Measurements from ENCODE around the gene E2F2. TPM values are rescaled to one million over a fixed set of nuclear protein-coding genes. Genes with fewer than 3 reads are reported as not detected.
A peak's percentile ranks its signal among the peaks of the same experiment; 100 is the strongest.
"Not testable (repeated sequence)": the region's sequence is repeated elsewhere in the genome, so short reads cannot be mapped to it uniquely, and the experiment has no call there.

The E2F2 gene
- polyA plus RNA-seq, 6 donors from 2014 or later = 0.06 to 1.7 (median 0.46) TPM

DNA sequence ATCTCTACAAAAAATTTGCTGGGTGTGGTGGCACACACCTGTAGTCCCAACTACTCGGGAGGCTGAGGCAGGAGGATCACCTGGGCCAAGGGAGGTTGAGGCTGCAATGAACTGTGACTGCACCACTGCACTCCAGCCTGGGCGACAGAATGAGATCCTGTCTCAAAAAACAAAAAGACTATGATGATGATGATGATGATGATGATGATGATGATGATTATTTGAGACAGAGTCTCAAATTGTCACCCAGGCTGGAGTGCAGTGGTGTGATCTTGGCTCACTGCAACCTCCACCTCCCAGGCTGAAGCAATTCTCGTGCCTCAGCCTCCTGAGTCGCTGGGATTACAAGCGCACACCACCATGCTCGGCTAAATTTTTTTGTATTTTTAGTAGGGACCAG is 38.3 kb downstream of the E2F2 start:
- not testable (repeated sequence) for H3K36me3 Mint-ChIP-seq; ATAC-seq (ENCODE audit: low read depth in 2 of 2); H3K9me3 Mint-ChIP-seq; H3K4me1 Mint-ChIP-seq; DNase-seq
- Mint-ChIP-seq H3K4me3 (peak overlapping the region in 1 of 8 donors; percentile 13), H3K27ac (peak overlapping the region in 1 of 6 donors; percentile 72), H3K27me3 (peaks cover 3 to 22% (median 20%) of the 10 kb centered on the region in 3 donors)

DNA sequence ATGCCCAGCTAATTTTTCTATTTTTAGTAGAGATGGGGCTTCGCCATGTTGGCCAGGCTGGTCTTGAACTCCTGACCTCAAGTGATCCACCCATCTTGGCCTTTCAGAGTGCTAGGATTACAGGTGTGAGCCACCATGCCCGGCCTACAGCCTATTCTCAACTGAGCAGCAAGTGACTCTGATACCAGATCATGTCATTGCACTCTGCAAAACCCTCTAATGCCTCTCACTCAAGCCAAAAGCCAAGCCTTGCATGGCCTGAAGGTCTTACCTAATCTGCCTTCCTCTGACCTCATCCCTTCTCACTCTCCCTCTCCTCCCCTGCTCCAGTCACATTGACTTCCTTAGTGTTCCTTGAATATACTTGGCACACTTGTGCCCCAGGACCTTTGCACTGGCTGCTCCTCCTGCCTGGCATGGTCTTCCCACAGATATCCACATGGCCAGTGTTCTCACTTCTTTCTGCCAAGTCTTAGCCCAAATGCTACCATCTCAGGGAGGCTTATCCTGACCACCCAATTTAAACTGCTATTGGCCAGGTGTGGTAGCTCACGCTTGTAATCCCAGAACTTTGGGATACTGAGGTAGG is 38.8 kb downstream of the E2F2 start:
- DNase-seq (no peak), ATAC-seq (ENCODE audit: low read depth in 2 of 2) (no peak)
- H3K4me3 Mint-ChIP-seq = peak overlapping the region in 2 of 8 donors; percentile 13 to 22
- peak overlapping the region in 1 of 6 donors; percentile 72 for H3K27ac Mint-ChIP-seq
- no peaks in the 10 kb centered on the region for H3K36me3 Mint-ChIP-seq
- no peaks in the 10 kb centered on the region for H3K9me3 Mint-ChIP-seq
- peaks cover 0 to 2% (median 0%) of the 10 kb centered on the region in 3 donors for H3K4me1 Mint-ChIP-seq
- H3K27me3 Mint-ChIP-seq = peaks cover 3 to 22% (median 20%) of the 10 kb centered on the region in 3 donors

DNA sequence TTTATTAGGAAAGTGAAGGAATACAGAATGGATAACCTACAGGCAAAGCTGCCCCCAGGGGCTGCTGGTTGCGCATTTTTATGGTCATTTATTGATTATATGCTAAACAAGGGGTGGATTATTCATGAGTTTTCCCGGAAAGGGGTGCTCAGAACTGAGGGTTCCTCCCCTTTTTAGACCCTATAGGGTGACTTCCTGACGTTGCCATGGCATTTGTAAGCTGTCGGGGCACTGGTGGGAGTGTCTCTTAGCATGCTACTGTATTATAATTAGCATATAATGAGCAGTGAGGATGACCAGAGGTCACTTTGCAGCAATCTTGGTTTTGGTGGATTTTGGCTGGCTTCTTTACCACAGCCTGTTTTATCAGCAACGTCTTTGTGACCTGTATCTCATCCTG is 41.2 kb downstream of the E2F2 start:
- Mint-ChIP-seq H3K9me3 (no peaks in the 10 kb centered on the region), H3K27ac (no peak overlapping the region), H3K36me3 (no peaks in the 10 kb centered on the region), H3K27me3 (peaks cover 3 to 22% (median 20%) of the 10 kb centered on the region in 3 donors), H3K4me3 (no peak overlapping the region), H3K4me1 (peaks cover 2 to 7% (median 5%) of the 10 kb centered on the region in 3 donors)
- DNase-seq (no peak), ATAC-seq (ENCODE audit: low read depth in 2 of 2) (no peak)

DNA sequence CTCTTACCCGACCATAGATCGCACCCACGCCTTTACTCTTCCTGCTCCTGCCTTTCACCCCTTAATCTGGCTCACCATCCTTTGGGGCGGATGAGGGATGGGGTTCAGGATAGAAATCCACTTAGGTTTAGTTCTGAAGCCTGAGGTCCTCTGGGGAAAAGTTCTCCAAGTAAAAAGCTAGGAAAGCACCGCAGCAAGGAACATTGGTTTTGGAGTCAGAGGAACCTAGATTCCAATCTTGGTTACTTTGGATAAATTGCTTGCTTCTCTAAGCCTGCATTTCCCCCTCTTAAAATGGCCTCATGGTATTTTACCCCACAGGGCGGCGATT is 46.1 kb downstream of the E2F2 start:
- Mint-ChIP-seq H3K36me3 (no peaks in the 10 kb centered on the region), H3K9me3 (no peaks in the 10 kb centered on the region), H3K27me3 (peaks cover 15 to 28% (median 20%) of the 10 kb centered on the region in 3 donors), H3K27ac (peak overlapping the region in 2 of 6 donors; percentile 39 to 79), H3K4me3 (peak overlapping the region; percentile 73 to 95 (median 90)), H3K4me1 (peaks cover 19 to 23% (median 21%) of the 10 kb centered on the region in 3 donors)
- peak in 1 of 2 donors; percentile 2 for ATAC-seq (ENCODE audit: low read depth in 2 of 2)
- no peak for DNase-seq

DNA sequence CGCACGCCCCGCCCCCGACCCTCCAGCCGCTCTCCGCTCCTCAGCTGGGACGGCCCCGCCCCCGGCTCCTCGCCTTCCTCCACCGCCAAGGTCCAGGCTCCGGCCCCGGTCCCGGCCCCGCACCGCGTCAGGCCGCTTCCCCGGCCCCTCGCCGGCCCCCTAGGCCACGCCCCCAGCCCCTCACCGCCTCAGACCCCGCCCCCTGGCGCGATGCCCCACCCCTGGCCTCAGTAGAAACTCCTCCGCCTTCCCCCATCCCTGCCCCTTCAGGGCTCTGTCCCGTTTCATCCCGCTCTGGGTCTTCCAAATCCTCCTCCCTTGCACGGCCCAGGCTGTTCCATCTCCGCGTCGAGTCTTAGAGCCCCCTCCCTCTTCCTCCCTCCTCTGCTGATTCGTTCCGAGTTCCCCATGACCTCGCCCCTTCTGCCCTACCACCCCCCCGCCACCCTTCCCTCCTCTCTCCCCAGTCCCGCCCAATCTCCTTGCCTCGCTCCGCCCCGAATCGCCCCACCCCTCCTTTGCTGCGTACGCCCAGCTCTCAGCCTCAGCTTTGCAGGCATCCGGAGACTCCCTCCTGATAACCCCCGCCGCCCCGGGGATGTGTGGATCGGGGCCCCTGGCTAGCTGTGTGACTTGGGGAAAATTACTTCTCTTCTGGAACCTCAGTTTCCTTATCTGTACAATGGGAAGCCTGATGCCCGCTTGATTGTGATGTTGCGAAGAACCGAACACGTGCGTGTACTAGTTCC is 46.6 kb downstream of the E2F2 start:
- Mint-ChIP-seq H3K4me1 (peaks cover 19 to 23% (median 21%) of the 10 kb centered on the region in 3 donors), H3K36me3 (no peaks in the 10 kb centered on the region), H3K4me3 (peak overlapping the region; percentile 73 to 95 (median 90)), H3K9me3 (no peaks in the 10 kb centered on the region), H3K27me3 (peaks cover 15 to 28% (median 20%) of the 10 kb centered on the region in 3 donors), H3K27ac (peak overlapping the region in 3 of 6 donors; percentile 77 to 91 (median 79))
- DNase-seq (peak; percentile 85), ATAC-seq (ENCODE audit: low read depth in 2 of 2) (peak; percentile 81 to 82)

DNA sequence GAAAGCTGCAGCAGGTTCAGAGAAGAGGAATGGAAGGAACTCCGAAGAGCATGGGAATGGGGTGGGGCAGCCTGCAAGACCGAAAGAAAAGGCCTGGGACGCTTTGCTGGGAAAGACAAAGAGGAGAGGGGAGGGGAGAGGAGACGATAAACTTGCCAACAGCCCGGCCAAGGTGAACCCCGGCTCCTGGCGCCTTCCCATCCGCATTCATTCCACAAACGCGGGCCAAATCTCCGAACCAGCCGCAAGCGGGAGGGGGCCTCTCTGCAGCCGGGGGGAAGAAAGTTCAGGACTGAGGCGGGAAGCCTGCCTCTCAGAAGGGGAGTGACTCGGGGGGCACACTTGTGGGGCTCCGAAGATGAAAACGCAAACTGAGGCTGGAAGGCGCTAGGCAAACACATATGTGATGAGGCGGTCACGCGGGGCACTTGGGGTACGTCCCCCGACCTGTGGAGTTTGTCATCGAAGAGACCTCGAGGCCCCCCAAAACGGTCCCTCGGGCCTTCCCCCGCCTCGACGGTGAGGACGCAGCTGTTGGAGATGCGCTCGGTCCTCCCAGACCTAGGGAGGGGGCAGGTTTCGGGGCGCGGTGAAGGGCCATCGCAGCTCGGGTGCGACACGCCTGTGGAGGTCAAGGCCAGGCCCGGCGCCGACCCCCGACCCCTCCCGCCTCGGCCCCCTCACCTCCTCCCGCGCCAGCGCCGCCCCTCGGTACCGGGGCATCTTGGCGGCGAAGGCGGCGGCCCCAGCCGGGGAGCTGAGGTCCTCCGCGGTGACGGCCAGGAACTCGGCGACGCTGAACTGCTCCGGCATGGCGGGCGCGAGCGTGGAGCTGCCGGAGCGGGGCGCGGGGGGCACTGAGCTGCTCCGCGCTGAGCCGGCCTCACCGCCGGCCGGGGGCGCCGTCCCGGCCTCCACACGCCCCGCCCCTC is 47.4 kb downstream of the E2F2 start, which contains the start of gene ASAP3:
Gene ASAP3 (minus strand): TSS at position 859 of the 932 bp plus-strand sequence. CDS start 46 bp downstream, at position 813.
- peak within 1 kb of the TSS; percentile 77 to 96 (median 90) for H3K4me3 Mint-ChIP-seq
- DNase-seq = peak; percentile 56
- ATAC-seq (ENCODE audit: low read depth in 2 of 2) = peak; percentile 57 to 65

DNA sequence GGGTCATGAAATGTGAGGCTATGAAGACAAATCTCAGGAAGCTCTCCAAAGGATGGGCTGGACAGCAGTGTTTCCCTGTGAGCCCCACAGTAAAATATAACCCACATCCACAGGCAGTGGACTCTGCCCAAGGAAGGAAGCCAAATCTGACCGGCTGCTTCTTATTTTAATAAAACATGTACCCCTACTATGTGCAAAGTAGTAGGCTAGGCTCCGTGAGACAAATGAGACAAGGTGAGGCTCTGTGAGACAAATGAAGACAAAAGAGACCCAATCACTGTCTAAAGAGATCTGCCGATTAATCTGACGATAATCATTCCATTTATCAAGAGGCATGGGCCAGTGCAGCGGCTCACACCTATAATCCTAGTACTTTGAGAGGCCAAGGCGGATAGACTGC is 49.1 kb downstream of the E2F2 start:
- H3K27ac Mint-ChIP-seq = no peak overlapping the region
- H3K9me3 Mint-ChIP-seq = no peaks in the 10 kb centered on the region
- no peak for ATAC-seq (ENCODE audit: low read depth in 2 of 2)
- H3K36me3 Mint-ChIP-seq = no peaks in the 10 kb centered on the region
- H3K4me1 Mint-ChIP-seq = peaks cover 19 to 23% (median 21%) of the 10 kb centered on the region in 3 donors
- no peak for DNase-seq
- H3K27me3 Mint-ChIP-seq = peaks cover 20 to 43% (median 21%) of the 10 kb centered on the region in 3 donors
- H3K4me3 Mint-ChIP-seq = peak overlapping the region in 4 of 8 donors; percentile 29 to 96 (median 71)

More for the DNA sequence above, 47.4 kb downstream of the E2F2 start, which contains the start of gene ASAP3:
- Mint-ChIP-seq H3K9me3 (no peaks in the 10 kb centered on the region), H3K4me1 (peaks cover 19 to 23% (median 21%) of the 10 kb centered on the region in 3 donors), H3K36me3 (no peaks in the 10 kb centered on the region), H3K27ac (peak within 1 kb of the TSS in 5 of 6 donors; percentile 59 to 91 (median 77)), H3K27me3 (peaks cover 15 to 34% (median 20%) of the 10 kb centered on the region in 3 donors)

DNA sequence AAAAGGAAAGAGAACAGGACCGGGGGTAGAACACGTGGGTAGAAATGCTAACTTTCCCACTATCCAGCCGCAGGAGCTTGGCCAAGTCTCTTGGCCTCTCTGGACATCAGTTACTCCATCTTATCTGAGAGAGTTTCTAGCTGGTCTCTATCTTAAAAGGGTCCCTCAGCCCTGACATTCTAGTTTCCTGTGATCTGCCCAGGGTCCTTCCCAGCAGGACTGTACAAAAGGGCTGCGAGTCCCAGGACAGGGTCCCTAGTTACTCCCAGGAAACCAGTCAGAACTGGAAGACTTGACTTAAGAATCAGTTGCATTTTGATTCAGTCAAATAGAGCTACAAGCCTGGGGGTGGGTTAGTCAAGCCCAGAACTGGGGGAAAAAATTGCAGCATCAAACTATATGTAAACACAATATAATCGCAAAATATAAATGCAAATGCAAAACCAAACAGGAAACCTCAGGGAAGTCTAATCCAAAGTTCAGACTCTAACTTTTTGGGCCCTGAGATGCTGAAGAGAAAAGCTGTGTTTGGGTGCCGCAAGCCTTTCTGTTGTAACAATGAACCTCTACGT is 49.9 kb downstream of the E2F2 start:
- peaks cover 19 to 23% (median 21%) of the 10 kb centered on the region in 3 donors for H3K4me1 Mint-ChIP-seq
- no peaks in the 10 kb centered on the region for H3K36me3 Mint-ChIP-seq
- DNase-seq = no peak
- H3K27ac Mint-ChIP-seq = peak overlapping the region in 1 of 6 donors; percentile 69
- H3K4me3 Mint-ChIP-seq = peak overlapping the region in 2 of 8 donors; percentile 22 to 86
- no peaks in the 10 kb centered on the region for H3K9me3 Mint-ChIP-seq
- ATAC-seq (ENCODE audit: low read depth in 2 of 2) = no peak
- peaks cover 27 to 49% (median 27%) of the 10 kb centered on the region in 3 donors for H3K27me3 Mint-ChIP-seq

DNA sequence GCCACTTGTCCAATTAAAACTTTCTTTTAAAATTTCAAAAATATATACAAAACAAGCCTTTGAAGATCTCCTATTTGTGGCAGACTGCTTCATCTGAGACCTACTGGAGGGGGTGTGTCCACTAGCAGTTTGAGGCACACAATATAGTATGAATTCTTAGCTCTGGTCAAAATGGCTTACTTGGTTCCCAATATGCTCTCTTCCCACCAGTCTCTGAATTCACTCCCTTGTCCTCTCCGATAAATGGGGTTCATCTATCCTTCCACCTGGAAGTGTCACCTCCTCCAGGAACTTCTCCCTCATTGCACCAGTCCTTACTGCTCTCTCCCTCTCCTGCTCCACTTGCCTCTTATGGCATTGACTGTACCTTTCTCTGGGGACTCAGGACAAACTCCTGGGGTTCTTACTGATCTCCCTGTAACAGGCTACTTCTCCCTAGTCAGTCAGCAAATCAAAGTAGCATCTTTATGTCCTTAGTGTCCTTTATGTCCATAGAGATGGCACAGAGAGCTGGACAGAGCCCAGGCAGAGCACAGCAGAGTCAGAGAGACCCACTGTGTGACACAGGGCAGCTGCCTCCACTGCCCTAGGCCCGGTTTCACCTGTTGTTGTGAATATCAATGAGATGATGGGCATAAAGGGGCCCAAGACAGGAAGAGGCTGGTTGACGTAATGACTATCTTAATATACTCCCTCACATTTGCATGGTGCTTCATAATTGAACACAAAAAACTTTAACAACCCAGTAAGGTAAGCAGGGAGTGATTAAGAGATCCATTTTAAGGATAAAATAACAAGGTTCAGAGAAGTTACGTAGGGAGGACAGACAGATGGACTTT is 50.6 kb downstream of the E2F2 start:
- Mint-ChIP-seq H3K9me3 (no peaks in the 10 kb centered on the region), H3K4me1 (peaks cover 19 to 23% (median 20%) of the 10 kb centered on the region in 3 donors), H3K36me3 (no peaks in the 10 kb centered on the region), H3K27me3 (peaks cover 27 to 49% (median 29%) of the 10 kb centered on the region in 3 donors), H3K4me3 (peak overlapping the region in 3 of 8 donors; percentile 17 to 86 (median 22)), H3K27ac (peak overlapping the region in 3 of 6 donors; percentile 22 to 69 (median 30))
- DNase-seq (no peak), ATAC-seq (ENCODE audit: low read depth in 2 of 2) (no peak)

DNA sequence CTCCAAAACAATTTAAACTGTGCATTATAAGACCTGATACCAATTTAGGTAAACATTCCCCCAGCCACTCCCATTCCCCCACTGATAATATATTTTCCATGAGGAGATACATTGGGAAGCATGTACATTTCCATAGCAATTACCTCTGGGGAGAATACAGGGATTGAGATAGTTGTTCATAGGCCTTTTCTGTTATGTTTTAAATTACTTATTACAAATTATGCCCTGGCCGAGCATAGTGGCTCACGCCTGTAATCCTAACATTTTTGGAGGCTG is 51.4 kb downstream of the E2F2 start:
- Mint-ChIP-seq H3K27ac (no peak overlapping the region), H3K4me3 (no peak overlapping the region), H3K4me1 (peaks cover 11 to 19% (median 12%) of the 10 kb centered on the region in 3 donors), H3K27me3 (peaks cover 27 to 49% (median 29%) of the 10 kb centered on the region in 3 donors), H3K9me3 (no peaks in the 10 kb centered on the region), H3K36me3 (no peaks in the 10 kb centered on the region)
- DNase-seq = no peak
- no peak for ATAC-seq (ENCODE audit: low read depth in 2 of 2)

DNA sequence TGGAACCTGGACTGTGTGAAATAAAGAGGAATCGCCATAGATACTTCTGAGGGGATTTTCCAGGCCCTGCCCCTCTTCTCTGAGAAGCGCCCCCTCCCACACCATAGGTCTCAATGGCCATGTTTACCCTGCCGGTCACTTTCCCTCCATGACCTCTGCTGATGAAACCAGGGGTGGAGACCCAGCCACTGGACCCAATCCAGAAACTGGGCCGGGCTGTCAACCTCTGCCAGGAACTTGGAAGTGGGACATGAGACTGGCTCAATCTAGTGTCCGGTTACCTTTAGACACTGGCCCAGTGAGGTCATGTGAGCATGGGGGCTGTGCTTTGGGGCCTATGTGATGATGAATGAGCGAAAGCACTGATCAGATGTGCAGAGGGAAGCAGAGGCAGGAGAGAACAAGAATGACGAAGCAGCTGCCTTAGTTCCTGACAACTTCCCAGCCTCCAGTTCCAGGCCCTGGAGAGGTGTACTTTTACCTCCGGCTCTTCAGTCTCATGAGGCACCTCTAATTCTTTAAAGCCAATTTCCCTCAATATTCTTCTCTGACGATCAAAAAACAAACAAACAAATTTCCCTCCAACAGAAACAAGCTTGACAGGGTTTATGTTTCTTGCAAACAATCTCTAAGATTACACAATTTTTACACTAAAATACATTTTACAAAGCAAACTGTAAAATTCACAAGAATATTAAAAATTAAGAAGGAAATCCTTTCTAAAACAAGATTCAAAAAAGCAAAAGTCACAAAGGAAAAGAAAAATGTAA is 52.0 kb downstream of the E2F2 start:
- ATAC-seq (ENCODE audit: low read depth in 2 of 2) (no peak), DNase-seq (no peak)
- Mint-ChIP-seq H3K4me1 (peaks cover 8 to 15% (median 9%) of the 10 kb centered on the region in 3 donors), H3K9me3 (no peaks in the 10 kb centered on the region), H3K36me3 (no peaks in the 10 kb centered on the region), H3K27me3 (peaks cover 27 to 49% (median 29%) of the 10 kb centered on the region in 3 donors), H3K4me3 (no peak overlapping the region), H3K27ac (no peak overlapping the region)
